NCI-H146 treated with DMSO at 0.1 percent for 48 hours (cell line): ENCODE measurements around the gene CDIP1.
A peak's percentile ranks its signal among the peaks of the same experiment; 100 is the strongest.
"Not testable (repeated sequence)": the region's sequence is repeated elsewhere in the genome, so short reads cannot be mapped to it uniquely, and the experiment has no call there.

ENCODE experiments used
- DNase-seq: peaks from one replicate; lab custom pipeline; 2025; ENCODE audit not compliant: unreplicated experiment; lab: John Stamatoyannopoulos, UW

The CDIP1 gene

DNA sequence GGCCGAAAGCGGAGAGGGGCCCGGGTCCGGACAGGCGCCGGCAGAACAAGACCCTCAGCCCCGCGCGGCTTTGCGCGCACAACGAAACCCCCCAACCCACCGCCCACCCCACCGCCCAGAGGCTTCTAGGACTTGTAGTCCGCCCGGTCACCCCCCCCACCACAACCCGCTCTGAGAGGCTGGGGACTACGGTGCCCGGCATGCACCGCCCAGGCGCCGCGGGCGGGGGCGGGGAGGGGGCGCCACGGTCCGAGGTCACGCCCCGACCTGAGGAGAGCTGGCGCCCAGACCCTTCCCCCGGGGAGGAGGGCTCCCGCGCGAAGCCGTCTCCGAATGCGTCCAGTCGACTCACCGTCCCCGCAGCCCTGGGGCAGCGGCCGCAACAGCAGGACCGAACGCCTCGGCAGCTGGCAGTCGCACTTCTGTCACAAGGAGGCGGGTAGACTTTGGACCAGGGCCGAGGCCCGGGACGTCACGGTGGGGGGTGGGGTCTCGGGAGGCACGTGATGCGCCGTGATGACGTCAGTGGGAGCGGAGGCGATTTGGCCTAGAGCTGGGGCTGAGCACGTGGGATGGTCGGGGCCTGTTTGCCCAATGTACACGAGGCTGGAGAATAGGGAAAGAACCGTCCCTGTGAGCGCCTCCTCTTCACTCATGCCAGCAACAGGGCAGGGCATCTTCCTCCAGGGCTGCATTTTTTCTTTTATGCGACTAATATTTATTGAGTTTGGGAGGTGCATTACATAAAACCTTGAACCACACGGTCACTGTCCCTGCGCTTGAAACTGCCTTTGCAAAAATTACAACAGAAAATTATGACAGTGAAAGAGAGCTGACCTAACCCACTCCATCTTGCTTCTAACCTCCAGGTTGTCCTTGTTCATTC lies at the start of gene CDIP1:
TSS of gene CDIP1 (minus strand) at position 424 of the 886 bp plus-strand sequence. CDS start 24,643 bp downstream, outside the sequence.
- peak; percentile 92 for DNase-seq

DNA sequence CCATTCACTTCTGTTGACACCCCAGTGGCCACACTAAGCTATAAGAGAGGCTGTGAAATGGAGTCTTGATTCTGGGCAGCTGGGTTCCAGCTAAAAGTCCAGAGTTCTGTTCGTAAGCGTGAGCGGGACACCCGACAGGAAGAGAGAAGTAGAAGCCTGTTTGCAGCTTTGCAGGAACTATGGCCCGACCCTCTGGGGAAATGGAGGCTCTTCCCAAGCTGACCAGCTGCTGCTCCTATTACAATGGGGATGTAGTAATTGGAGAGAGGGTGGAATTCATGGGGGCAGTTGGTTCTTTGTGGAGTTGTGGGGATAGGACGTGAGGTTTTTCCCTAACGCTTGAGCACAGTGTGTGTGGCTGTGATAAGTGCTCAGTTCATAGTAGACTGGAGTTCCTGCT lies 47.7 kb upstream of the CDIP1 start:
- DNase-seq = no peak

GRCh38 chr16:4583906-4584305 lies 45.3 kb upstream of the CDIP1 start:
- DNase-seq = no peak

DNA sequence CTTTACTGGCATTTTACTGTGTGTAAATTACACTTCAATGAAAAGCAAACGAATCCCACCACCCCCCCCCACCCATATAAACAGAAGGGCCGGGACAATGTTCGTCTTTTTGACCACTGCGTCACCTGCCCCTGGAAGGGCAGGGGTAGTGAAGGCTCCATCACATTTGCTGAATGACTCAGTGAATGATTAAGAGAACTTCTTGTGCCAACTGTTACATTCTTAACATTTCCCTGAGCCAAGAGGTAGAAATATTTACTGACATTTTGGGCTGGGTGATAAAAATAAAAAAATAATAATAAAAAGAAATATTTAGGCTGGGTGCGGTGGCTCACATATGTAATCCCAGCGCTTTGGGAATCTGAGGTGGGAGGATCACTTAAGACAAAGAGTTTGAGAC lies 41.7 kb upstream of the CDIP1 start:
- no peak for DNase-seq

GRCh38 chr16:4578961-4579530 lies 40.5 kb upstream of the CDIP1 start:
- DNase-seq = peak; percentile 90

DNA sequence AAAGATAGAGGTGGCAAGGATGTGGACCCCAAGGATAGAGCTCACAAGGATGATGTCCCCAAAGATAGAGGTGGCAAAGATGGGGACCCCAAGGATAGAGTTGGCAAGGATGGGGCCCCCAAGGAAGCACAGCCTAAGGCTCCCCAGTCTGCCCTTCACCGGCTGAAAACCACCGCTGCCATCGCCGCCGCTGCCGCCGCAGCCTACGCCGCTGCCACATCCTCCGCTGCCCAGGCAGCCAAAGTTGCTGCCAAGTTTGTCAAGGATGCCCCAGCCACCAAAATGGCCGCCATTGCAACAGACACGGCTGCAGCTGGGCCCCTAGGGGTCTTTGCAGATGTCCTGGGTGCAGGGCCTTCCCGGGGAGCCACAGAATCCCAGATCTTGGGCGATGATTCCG lies 37.4 kb upstream of the CDIP1 start:
- no peak for DNase-seq

- no peak for DNase-seq
These were observed 36.5 kb upstream of the CDIP1 start for GRCh38 chr16:4574919-4575705.

GRCh38 chr16:4573926-4574325 lies 35.4 kb upstream of the CDIP1 start:
- DNase-seq = not testable (repeated sequence)

GRCh38 chr16:4572715-4573114 lies 34.1 kb upstream of the CDIP1 start:
- no peak for DNase-seq

GRCh38 chr16:4570688-4571321 lies 32.2 kb upstream of the CDIP1 start:
- no peak for DNase-seq

- DNase-seq = no peak
These were observed 31.5 kb upstream of the CDIP1 start for GRCh38 chr16:4570086-4570485.

DNA sequence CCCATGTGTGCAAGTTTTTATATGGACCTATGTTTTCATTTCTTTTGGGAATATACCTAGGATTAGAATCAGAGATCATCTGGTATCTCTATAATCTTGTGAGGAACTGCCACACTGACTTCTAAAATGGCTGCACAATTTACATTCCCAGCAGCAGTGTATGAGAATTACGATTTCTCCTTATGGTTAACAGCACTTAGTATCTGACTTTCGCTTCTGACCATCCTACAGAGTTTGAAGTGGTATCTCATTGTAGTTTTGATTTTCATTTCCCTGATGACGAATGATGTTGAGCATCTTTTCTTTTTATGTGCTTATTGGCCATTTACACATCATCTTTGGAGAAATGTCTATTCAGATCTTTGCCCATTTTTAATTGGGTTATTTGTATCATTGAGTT lies 27.6 kb upstream of the CDIP1 start:
- no peak for DNase-seq

GRCh38 chr16:4564661-4565267 lies 26.2 kb upstream of the CDIP1 start:
- DNase-seq = no peak

- no peak for DNase-seq
These were observed 23.0 kb upstream of the CDIP1 start for GRCh38 chr16:4561596-4561995.

DNA sequence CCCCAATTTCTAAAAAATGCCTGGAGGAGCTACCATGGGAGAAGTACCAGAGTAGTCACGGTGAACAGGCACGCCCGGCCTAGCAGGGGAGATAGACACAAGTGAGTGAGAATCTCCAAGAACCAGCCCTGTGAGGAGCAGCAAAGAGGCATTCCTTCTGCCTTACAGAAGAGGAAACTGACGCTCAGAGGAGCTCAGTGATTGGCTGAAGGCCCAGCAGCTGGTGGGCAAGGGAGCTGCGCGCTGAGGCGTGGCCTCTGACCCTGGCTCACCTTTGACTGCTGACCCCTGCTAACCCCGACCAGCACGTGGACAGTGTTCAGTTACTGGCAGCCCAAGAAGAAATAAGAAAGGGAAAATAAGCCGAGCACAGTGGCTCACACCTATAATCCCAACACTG lies 19.4 kb upstream of the CDIP1 start:
- no peak for DNase-seq

GRCh38 chr16:4556580-4556979 lies 18.0 kb upstream of the CDIP1 start:
- no peak for DNase-seq

GRCh38 chr16:4556112-4556511 lies 17.5 kb upstream of the CDIP1 start, which contains the start of gene C16orf96:
Gene C16orf96 (plus strand): TSS chr16:4556340. CDS start chr16:4556490, 150 bp downstream.
- DNase-seq = no peak

- no peak for DNase-seq
These were observed 14.0 kb upstream of the CDIP1 start for GRCh38 chr16:4552541-4552940.

DNA sequence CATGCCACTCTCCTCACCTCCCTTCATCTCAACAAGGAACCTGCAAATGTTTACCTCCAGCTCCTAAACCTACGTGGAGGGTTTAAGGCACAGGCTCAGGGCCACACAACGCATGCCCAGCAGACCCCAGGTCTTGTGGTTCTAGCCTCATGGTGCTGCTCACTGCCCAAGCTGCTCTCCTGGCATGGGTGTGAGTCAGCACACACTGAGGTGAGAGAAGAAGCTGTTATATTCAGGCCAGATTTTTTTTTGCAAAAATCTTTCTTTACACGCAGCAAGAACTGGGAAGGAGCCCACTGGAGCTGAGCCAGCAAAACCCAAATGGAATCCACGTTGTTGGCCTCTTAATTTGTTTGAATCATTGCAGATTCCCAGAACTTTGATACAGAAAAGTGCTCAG lies 12.0 kb upstream of the CDIP1 start:
- DNase-seq = no peak

DNA sequence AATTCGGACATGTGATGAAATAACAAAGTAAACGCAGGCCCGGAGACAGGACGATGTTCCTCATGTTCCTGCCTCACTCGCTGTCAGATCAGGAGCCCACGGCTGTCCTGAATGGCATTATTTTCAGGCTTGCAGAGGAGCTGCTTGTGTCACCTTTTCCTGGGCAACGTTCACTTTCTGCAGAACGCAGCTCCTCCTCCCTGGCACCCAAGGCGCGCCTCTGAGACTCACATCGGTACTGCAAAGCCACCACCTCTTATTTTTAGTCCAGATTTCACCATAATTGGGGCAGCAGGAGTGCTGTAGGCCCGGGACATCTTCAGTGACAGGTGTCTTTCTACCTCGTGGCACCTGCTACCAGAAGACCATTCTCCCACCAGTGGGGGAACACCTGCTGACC lies 9.6 kb upstream of the CDIP1 start:
- DNase-seq = no peak

- no peak for DNase-seq
These were observed 5.9 kb upstream of the CDIP1 start for GRCh38 chr16:4544473-4544872.
